HL-60/S4 treated with retinoic acid at 250 ng/mL for 4 days and 3 days (cell line): ENCODE data around the gene STIM2.

Source experiments
- in situ Hi-C: fragments of 300-500 bp; cut with MboI; formaldehyde crosslinking; loops from 2 replicates; pipeline ENCODE4 v1.7.0; 2022; ENCODE audit warnings: low sequenced_read_pairs

The STIM2 gene

DNA sequence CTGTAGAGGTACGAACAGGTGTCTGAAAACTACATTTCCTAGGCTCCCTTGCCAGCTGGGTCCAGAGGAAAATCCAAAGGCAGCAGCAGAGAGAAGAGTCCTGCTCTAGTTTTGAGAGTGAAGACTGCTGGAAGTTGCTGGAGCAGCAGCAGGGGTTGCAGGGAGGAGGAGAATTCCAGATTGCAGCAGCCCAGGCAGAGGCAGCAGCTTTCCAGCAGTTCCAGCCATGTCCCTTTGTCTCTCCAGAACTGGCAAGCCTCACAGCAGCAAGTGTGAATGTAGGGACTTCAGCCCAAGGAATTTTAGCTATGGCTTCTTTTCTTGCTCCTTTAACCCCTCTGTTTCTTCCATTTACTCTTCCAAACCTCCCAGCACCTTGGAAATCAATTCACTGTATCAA lies 24.1 kb upstream of the STIM2 start:
- in situ Hi-C loops = no loop called here

DNA sequence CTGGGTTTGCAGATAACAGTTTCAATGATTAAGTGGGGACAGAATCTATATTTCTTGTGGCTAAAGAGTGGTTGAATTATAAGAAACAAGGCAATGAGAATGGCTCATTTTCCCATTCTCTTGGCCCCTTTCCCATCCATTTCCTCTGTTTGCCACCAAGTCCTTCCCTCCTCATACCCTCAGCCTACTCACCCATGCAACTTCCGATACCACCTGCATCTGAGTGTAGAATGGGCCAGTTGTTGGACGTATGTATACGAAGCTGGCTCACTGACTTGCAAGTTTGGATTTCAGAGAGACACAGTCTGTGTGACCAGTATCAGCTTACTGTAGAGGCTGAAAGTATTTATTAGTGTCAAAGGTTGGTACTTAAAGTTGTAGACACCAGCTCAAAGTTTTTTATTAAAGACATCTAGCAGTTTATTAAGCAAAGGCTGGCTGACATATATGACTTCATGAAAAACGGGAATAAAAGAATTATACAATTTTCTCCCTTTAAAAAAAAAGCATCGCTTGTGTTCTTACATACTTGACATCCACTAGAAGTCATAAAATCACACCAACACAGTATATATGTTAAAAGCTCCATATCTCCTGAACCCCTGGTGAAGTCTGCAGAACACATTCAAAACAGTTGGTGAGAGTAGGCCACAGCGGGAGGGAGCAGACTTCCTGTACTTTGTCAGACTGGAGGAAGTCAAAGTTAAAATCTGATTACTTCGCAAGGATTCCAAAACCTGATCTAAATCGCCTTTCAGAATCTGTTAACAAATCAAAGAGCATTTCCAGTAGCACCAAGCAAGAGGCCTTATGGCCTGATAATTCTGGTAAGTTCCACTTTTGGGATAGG lies 22.4 kb upstream of the STIM2 start:
- in situ Hi-C loops = no loop called here

DNA sequence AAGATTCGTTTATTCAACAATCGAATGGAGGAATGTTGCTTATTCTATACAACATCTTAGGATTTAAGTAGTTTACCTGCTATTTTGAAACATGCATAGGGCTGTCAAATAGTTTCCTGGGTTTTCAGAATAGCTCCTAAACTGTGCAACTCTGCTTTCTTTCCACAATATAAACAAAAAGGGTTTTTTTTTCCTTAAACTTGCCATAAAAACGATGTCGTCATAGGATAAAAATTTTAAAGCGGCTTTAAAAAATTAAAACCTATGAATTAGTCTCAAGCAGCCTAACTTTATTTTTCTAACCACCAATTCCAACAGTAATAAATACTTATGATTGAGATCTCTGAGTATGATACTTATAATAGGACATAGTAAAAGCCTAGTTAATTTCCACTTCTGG lies 21.6 kb upstream of the STIM2 start:
- in situ Hi-C loops = no loop called here

DNA sequence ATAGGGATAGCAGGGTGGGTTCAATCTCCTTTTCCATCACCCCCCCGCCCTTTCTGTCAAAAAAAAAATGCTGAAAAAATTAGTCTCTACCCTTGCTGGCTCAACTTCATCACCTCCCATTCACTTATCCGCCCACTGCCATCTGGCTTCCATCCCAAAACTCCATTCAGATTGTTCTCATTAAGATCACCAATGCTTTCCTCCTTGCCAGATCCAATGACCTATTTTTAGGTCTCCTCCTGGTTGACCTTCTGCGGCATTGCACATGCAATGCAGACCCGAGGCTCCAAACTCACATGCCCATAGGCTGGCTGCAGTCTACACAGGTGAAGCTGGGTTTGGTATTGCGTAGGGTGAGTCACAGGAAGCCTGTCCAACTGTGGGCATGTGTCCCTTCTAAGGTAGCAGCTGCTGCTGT lies 21.1 kb upstream of the STIM2 start:
- in situ Hi-C loops = no loop called here

DNA sequence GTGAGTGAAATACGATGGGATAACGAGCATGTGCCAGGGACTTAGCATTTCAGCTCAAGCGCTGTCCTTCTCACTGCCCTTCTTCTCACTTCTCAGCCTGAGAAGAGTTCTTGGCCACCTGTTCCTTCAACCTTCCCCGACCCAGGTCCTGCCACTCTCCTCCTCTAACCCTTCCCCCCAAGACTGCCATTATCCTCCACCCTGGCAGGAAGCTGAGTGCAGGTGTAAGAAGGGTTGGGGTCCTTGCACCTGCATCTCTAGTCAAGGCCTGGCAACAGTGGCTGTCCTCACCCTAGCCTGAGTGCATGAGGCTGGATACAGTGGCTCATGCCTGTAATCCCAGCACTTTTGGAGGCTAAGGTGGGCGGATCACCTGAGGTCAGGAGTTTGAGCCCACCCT lies 19.9 kb upstream of the STIM2 start:
- in situ Hi-C loops = no loop called here

DNA sequence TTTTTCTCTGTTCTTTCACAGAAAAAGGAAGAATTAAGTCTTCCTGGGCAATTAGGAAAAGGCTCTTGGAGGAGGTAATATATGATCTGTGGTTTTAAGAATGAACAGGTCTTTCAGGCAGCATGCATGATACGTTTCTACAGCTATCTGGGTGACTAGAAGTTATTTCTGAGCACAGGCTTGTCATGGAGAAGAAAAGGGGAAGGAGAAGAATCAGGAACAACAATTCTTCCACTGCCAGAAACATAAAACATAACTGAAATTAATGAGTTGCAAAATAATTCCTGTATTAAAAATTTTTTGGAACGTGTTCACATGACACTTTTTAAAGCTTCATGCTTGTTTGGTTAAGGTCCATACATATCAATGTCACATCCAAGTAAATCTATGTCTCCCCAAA lies 17.7 kb upstream of the STIM2 start:
- in situ Hi-C loops = no loop called here

DNA sequence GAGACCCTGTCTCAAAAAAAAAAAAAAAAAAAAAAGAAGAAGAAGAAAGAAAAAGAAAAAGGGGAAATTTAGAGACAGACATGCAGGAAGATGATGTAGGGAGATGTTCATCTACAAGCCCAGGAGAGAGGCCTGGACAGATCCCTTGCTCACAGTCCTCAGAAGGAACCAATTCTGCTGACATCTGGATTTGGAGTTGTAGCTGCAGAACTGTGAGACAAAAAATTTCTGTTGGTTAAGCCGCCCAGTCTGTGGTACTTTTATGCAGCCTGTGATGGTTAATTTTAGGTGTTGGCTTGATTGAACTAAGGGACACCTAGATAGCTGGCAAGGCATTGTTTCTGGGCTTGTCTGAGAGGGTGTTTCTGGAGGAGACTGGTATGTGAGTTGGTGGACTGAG lies 10.1 kb upstream of the STIM2 start:
- in situ Hi-C loops = no loop called here

DNA sequence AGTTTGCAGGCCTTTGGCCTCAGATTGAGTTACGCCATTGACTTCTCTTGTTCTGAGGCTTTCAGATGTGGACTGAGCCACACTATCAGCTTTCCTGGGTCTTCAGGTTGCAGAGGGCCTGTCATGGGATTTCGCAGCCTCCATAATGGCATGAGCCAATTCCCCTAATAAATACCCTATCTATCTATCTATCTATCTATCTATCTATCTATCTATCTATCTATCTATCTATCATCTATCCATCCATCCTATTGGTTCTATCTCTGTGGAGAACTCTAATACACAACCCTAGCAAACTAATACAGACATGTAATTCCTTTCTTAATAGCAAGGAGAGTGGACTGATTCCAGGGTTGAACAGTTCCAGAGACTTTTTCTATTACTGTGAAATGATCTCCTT lies 9.5 kb upstream of the STIM2 start:
- in situ Hi-C loops = no loop called here

DNA sequence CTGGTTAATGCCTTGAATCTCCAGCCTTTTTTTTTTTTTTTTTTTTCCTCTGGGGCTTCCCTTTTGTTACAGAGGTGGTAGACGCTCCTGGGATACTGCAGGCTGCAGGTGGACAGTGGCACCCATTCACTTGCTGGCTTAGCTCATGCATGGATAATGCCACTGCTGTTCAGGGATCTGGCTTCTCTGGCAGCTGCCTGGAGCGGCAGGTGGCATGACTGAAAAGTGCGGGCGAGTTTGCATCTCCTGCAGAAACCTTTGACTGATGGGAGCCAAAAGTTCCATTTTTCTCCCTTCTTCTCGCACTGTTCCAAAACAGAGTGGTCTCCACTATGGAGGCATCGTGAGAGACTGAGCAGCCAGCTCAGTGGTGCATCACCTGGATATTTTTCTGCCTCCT lies 5.9 kb upstream of the STIM2 start:
- in situ Hi-C loops = no loop called here

DNA sequence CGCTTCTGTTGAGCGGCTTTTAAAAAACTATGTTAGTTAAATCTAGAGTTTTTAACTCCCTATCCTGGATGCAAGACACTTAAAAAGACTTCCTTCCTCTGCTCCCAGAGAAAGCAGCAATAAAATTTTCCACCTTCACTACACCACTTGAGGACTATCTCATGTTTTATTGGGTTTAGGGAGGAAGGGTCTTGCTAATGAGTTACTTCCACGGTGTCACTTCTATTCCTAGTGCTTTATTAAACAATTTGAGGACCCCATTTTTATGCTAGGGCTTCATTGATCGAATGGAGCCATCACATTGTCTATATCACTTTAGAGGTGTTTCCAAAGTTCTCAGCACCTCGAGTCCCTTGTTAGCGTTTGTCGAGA lies 3.7 kb upstream of the STIM2 start:
- in situ Hi-C loops = no loop called here

DNA sequence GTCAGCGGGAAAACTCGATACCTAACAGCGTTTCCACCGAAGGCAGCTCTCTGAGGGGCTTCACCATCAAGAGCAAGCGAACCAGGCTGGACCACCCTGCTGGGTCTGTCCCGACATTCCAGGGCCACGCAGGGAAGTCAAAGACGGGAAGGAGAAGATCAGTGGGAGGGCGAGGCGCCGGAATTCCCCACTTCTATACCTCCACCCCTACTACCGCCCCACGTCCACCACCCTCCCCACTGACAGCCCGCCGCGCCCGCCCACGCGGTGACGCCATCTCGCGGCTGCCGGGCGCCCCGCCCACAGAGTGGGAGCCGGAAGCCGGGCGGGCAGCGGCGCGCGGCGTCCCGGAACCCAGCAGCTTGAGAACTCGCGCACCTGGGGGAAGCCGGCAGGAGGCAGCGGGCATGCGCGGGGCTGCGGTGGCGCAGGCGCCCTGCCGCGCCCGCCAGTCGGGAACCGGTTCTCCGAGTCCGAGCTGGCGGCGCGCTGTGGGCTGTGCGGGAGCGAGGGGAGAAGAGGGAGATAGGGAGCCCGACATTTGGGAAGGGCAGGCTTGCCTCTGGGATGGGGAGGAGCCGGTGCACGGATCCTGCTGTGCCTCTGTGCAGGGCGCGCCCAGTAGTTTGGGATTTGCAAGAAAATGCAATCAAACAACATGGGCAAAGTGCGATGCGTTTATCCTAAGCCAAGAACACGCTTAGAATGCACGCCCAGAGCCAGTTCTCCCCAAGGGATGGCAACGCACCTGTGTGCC lies 3.2 kb upstream of the STIM2 start:
- in situ Hi-C loops = no loop called here

DNA sequence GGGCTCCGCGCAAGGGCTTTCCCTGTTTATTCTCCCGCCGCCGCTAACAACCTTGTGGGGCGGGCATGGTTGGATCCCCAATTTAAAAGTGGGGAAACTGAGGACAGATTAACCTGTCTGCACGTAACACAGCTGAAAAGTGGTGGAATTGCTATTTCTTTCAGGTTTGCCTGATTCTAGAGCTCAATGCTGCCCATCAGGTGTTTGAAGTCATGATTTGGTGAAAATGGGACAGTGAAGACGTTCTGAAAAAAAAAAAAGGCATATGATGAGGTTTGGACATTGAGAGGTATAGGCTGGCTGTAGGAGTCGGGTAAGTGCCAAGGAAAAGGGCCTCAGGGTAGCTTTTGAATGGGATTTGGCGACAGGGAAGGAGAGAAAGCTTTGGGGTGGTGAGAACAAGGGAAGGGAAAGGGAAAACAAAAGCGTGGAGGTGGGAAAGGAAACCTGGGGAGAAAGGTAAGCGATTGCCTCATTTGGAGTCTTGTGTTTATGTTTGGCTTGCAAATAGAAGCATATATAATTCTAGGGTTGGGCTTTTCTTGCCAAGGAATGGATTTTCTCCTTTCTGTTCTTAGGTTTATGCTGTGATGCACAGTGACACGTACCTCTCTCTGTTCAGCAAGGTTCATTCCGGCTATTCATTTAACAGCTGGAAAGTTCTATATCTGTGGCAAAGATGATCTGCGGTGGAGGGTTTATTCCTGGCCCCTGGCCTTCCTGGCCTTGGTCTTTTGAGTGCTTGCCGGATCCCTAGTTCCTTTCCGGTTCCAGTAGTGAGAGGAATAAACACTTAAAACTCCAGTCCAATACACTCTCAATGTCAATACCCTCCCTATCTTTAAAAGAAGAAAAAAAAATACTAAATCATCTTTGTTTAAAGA lies 2.4 kb upstream of the STIM2 start:
- in situ Hi-C loops = no loop called here

DNA sequence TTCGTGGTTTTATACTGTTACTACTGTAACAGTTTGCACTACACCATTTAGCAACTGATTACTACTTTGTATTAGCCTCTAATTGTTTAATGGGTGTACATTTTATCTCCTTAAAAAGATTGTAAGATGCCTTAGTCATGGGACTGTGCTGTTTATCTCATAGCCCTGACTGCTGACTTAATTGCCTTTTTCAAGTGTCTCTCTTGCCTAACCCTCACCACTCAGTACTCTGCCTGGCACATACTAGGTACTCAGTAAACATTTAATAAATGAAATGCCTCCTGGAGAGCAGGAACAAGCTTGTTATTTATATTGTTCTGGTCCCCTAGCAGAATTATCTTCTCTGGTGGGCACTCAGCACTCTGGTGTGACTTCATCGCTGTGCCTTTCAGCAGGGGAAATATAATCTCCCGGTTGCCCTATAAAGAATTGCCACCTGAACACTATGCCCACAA lies 1.7 kb upstream of the STIM2 start:
- in situ Hi-C loops = no loop called here

DNA sequence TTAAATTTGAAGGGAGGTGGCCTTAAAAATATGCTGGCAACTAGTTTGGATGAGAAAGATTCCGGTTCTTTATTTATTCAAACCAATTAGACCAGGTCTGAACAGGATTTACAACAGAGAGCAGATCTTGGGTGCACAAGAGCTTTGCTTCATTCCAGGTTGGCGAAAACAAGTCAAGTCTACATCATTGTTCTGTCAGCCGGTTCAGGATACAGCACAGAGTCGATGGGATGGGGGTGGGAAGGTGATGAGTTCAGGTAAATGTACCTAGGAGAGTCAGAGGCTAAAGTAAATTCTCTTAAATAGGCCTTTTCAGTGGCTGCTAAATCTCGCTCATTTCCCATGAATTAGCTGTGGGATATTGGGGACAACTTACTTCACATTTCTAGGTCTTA lies 882 bp upstream of the STIM2 start:
- in situ Hi-C loops = no loop called here

DNA sequence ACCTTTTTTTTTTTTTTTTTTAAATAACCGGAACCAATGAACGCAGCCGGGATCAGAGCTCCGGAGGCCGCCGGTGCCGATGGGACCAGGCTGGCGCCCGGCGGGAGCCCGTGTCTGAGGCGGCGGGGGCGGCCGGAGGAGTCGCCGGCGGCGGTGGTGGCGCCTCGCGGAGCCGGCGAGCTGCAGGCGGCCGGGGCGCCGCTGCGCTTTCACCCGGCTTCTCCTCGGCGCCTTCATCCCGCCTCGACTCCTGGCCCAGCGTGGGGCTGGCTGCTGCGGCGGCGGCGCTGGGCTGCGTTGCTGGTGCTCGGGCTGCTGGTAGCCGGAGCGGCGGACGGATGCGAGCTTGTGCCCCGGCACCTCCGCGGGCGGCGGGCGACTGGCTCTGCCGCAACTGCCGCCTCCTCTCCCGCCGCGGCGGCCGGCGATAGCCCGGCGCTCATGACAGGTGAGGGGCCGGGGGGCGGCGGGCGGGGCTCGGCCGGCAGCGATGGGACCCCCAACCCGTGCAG lies 337 bp downstream of the STIM2 start:
- in situ Hi-C loops = no loop called here

DNA sequence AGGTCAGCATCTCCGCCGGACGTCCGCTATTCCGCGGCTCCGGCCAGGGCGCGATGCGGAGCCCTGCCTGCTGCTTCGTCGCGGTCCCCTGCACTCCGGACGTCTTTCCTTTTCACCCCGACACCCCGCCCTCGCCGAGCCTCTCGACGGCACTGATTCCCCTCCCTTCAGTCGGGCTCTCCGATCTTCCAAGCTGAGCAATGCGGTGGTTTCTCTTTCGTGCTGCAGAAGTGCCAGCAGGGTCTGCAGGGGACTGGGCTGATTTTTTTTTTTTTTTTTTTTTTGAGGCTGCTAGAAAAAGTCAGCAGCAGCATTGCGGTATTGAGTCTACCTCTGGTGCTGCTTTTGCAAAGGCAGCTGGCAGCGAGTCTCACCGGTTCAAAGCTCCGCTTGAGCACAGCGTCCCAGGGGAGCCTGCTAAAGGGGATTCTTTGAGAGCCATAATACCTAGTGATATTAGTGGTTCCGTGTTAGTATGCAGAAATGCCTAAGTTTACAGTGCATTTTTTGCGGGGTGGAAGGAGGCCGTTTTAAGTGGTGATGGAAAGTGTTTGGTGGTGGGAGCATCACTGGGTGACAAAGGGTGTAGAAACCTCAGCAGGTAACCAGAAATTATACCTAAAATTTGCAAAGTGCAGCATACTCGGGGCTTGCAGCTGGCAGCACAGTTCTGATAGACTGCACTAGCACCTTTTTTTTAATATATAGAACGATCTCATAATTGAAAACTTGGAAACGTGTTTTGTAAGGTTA lies 969 bp downstream of the STIM2 start:
- in situ Hi-C loops = no loop called here

DNA sequence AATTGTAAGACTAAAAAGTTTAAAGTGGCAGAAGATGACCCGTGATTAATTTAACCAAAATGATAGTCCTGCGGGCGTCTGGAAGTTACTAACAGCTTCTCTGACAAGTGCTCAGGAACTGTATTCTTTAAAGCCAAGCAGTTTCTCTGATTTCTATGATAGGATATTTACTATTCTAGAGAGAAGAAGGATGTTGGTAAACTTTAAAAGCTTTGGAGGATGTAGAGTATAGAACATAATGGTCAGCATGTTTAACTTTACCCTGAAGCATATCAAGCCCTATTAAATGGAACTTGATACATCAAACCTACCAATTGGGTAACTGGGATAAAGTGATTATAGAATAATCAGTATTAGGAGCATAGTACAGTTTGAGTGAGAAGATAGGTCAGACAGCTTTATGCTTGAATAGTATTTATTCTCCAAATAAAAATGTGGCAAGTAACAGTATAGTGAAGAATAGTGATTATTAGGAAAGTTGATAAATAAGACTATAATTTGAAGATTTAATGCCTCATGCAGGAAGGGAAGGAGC lies 1.8 kb downstream of the STIM2 start:
- in situ Hi-C loops = no loop called here

DNA sequence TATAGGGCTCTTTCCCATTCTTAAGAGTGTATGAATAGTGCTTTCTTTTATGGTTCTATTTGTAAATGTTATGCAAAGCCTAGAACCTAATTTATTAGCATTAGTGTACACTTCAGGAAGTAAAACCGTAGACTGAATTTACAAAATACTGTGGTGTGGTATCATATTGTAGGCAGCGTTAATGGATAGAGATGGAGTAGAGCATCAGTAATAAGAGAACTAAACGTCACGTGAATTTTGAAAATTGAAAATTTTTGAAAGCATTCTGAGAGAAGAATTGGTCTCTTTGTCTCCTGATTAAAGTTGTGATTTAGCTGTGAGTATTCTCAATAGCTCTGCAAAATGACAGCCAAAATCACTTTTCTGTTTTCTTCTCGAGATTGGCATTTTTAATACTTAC lies 2.9 kb downstream of the STIM2 start:
- in situ Hi-C loops = no loop called here

DNA sequence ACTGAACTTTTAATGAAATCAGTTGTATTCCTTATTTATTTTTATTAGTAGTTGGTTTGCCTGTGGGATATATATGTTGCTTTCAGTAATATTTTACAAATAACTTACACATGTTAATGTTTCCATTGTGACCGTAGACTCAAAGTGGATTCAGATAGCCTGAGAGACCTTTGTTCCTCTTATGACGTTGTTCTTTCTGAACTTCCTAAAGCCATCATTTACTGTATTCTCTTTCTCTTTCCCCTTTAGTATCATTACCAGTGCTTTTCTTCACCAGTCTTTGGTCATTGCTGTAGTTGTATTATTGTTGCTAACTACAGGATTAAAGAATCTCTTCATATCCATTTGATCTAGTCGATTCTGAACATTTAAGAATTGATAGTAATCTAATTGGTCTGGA lies 4.3 kb downstream of the STIM2 start:
- in situ Hi-C loops = no loop called here

DNA sequence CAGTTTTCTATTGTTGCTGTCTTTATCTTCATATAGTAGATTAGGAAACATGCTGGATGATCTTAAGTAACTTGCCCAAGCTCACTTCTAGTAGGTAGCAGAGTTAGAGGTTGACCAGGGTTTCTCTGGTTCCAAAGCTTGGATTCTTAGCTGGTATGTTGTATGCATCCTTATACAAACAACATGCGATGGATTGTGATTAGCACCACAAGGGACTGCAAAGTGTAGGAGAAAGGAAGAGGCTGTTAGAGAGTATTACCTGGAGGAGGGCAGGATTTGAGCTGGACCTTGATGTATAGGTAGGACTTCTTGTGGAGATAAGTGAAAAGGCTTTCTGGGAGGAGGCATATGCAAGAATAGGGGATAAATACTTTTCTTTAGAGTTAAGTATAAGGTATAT lies 5.6 kb downstream of the STIM2 start:
- in situ Hi-C loops = no loop called here
